Osteoblast (primary cell): ENCODE measurements around the gene RHOJ. TPM values are rescaled to one million over a fixed set of nuclear protein-coding genes. Genes with fewer than 3 reads are reported as not detected.

Experiments
- DNase-seq: peaks from one replicate; pipeline ENCODE4 v3.0.0; 2011; ENCODE audit warnings: low spot score, mixed read lengths; ENCODE audit not compliant: insufficient read length; ENCODE audit errors: missing footprints
- H2AFZ ChIP-seq: 2 replicates; pipeline ENCODE4 v1.6.0; 2011; ENCODE audit warnings: mild to moderate bottlenecking, low read length
- H3K27ac ChIP-seq: 2 replicates; pipeline ENCODE4 v1.5.1; 2011; ENCODE audit warnings: mild to moderate bottlenecking, low read depth, low read length, moderate library complexity
- H3K27me3 ChIP-seq: 2 replicates; pipeline ENCODE4 v1.6.0; 2012; ENCODE audit warnings: mild to moderate bottlenecking, control low read depth, inconsistent platforms, low read length, moderate library complexity; ENCODE audit not compliant: insufficient read depth
- H3K36me3 ChIP-seq: 2 replicates; pipeline ENCODE4 v1.5.1; 2011; ENCODE audit warnings: mild to moderate bottlenecking, low read length, control low read depth, moderate library complexity; ENCODE audit not compliant: insufficient read depth
- H3K4me1 ChIP-seq: 2 replicates; pipeline ENCODE4 v1.5.1; 2011; ENCODE audit warnings: mild to moderate bottlenecking, low read length, control low read depth, moderate library complexity; ENCODE audit not compliant: insufficient read depth
- H3K4me2 ChIP-seq: 2 replicates; pipeline ENCODE4 v1.6.0; 2011; ENCODE audit warnings: mild to moderate bottlenecking, low read length; ENCODE audit not compliant: insufficient read depth
- H3K4me3 ChIP-seq: fragments of 200-600 bp; sonication (generic); 3 replicates; pipeline ENCODE4 v1.5.1; 2012; ENCODE audit warnings: mild to moderate bottlenecking, low read length, inconsistent platforms; ENCODE audit not compliant: insufficient read depth
- H3K79me2 ChIP-seq: 2 replicates; pipeline ENCODE4 v1.6.0; 2012; ENCODE audit warnings: mild to moderate bottlenecking, low read length, control low read depth, inconsistent platforms; ENCODE audit not compliant: insufficient read depth
- H3K9me3 ChIP-seq: 2 replicates; pipeline ENCODE4 v1.5.1; 2011; ENCODE audit warnings: low read depth, low read length, control low read depth
- H4K20me1 ChIP-seq: 2 replicates; pipeline ENCODE4 v1.6.0; 2012; ENCODE audit warnings: mild to moderate bottlenecking, low read length, control low read depth; ENCODE audit not compliant: insufficient read depth
- CTCF ChIP-seq: IDR thresholded peaks from 2 replicates; pipeline ENCODE4 v1.5.1; 2011; ENCODE audit warnings: mild to moderate bottlenecking, low read depth, low read length, moderate library complexity; ENCODE audit errors: extremely low read depth
- total RNA-seq: library from RNA; depleted of rRNA; stranded (reverse); fragments of >200 nt; gene quantifications from 2 replicates; pipeline ENCODE4 v1.2.3, GENCODE V29; 2012

The RHOJ gene
- total RNA-seq, 1 donor = 4.3 TPM

- H3K79me2 ChIP-seq = no peaks in the 10 kb centered on the region
- DNase-seq = no peak
- H3K36me3 ChIP-seq = no peaks in the 10 kb centered on the region
- no peak overlapping the region for H2AFZ ChIP-seq
- H3K27ac ChIP-seq = no peak overlapping the region
- no peak overlapping the region for H3K4me3 ChIP-seq
- no peaks in the 10 kb centered on the region for H3K4me1 ChIP-seq
- H3K4me2 ChIP-seq = no peak overlapping the region
- no peaks in the 10 kb centered on the region for H3K27me3 ChIP-seq
- H4K20me1 ChIP-seq = no peaks in the 10 kb centered on the region
- H3K9me3 ChIP-seq = no peaks in the 10 kb centered on the region
- TF ChIP-seq CTCF = no peak
These were observed 6.6 kb downstream of the RHOJ start for GRCh38 chr14:63210812-63211211.

- no peak for DNase-seq
- no peaks in the 10 kb centered on the region for H4K20me1 ChIP-seq
- no peak overlapping the region for H2AFZ ChIP-seq
- H3K4me2 ChIP-seq = no peak overlapping the region
- no peak overlapping the region for H3K27ac ChIP-seq
- H3K4me3 ChIP-seq = no peak overlapping the region
- TF ChIP-seq CTCF = no peak
- no peaks in the 10 kb centered on the region for H3K27me3 ChIP-seq
- no peaks in the 10 kb centered on the region for H3K4me1 ChIP-seq
- no peaks in the 10 kb centered on the region for H3K9me3 ChIP-seq
- H3K79me2 ChIP-seq = no peaks in the 10 kb centered on the region
- no peaks in the 10 kb centered on the region for H3K36me3 ChIP-seq
These were observed 8.0 kb downstream of the RHOJ start for GRCh38 chr14:63212209-63212608.

- Histone ChIP-seq H3K27me3 (no peaks in the 10 kb centered on the region), H3K79me2 (no peaks in the 10 kb centered on the region), H4K20me1 (no peaks in the 10 kb centered on the region), H3K4me1 (no peaks in the 10 kb centered on the region), H3K4me2 (no peak overlapping the region), H3K36me3 (no peaks in the 10 kb centered on the region), H3K9me3 (no peaks in the 10 kb centered on the region), H3K27ac (no peak overlapping the region), H2AFZ (no peak overlapping the region), H3K4me3 (no peak overlapping the region)
- no peak for DNase-seq
- no peak for TF ChIP-seq CTCF
These were observed 8.7 kb downstream of the RHOJ start for GRCh38 chr14:63212776-63213500.

GRCh38 chr14:63214417-63215196 is 10.4 kb downstream of the RHOJ start:
- Histone ChIP-seq H3K36me3 (no peaks in the 10 kb centered on the region), H3K79me2 (no peaks in the 10 kb centered on the region), H3K9me3 (no peaks in the 10 kb centered on the region), H3K4me1 (no peaks in the 10 kb centered on the region), H3K27ac (no peak overlapping the region), H3K4me2 (no peak overlapping the region), H3K27me3 (no peaks in the 10 kb centered on the region), H2AFZ (no peak overlapping the region), H4K20me1 (no peaks in the 10 kb centered on the region), H3K4me3 (no peak overlapping the region)
- no peak for TF ChIP-seq CTCF
- DNase-seq = no peak
